Peyer's patch (tissue), 4 donors: ENCODE data around the gene SSH2.

ENCODE experiments used
- POLR2A ChIP-seq, 2 donors: fragments of 450-650 bp; IDR thresholded peaks; one replicate each; pipeline ENCODE4 v1.5.1; 2017; ENCODE audit warnings: antibody characterized with exemption in 2 of 2, mild to moderate bottlenecking in 2 of 2, moderate library complexity in 2 of 2
- TF ChIP-seq, protein P1 (sequence below), 6 experiments: fragments of 450-650 bp in 4 of 6; fragments of 200-600 bp in 2 of 6; sonication (generic) in 1 of 6; IDR thresholded peaks; one replicate each; pipeline ENCODE4 v1.5.1; 2017 to 2019; ENCODE audit warnings: antibody characterized with exemption in 6 of 6, mild to moderate bottlenecking in 3 of 6, moderate library complexity in 1 of 6

DNA sequence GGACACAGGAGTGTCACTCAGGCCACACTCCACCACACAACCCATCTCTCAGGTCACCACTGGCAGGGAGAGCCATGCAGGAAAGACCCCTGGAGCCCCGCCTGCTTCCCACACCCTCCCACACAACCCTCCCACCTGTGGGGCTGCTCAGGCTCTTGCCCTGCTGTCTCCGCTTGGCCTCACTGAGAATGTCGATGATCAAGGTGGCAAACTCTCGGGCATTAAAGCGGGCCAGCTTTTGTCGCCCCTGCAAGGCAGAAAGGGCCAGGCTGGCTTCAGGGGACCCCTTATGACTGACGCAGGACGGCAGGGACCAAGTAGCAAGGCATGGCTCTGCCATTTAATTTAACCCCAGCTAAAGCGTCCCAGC lies 353.0 kb downstream of the SSH2 start:
- TF ChIP-seq, protein P1, sequence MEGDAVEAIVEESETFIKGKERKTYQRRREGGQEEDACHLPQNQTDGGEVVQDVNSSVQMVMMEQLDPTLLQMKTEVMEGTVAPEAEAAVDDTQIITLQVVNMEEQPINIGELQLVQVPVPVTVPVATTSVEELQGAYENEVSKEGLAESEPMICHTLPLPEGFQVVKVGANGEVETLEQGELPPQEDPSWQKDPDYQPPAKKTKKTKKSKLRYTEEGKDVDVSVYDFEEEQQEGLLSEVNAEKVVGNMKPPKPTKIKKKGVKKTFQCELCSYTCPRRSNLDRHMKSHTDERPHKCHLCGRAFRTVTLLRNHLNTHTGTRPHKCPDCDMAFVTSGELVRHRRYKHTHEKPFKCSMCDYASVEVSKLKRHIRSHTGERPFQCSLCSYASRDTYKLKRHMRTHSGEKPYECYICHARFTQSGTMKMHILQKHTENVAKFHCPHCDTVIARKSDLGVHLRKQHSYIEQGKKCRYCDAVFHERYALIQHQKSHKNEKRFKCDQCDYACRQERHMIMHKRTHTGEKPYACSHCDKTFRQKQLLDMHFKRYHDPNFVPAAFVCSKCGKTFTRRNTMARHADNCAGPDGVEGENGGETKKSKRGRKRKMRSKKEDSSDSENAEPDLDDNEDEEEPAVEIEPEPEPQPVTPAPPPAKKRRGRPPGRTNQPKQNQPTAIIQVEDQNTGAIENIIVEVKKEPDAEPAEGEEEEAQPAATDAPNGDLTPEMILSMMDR (IDR thresholded peaks at IDR 0.05), result no peak
- no peak for TF ChIP-seq POLR2A (IDR thresholded peaks at IDR 0.05)
